Transverse colon (tissue), 4 donors: ENCODE data around the gene GSDMA. TPM values are rescaled to one million over a fixed set of nuclear protein-coding genes. Genes with fewer than 3 reads are reported as not detected.
A peak's percentile ranks its signal among the peaks of the same experiment; 100 is the strongest.

Experiments
- DNase-seq: peaks from one replicate; pipeline ENCODE4 v3.0.0-alpha.2; 2019
- H3K27ac ChIP-seq, 4 donors: fragments of 200-600 bp; sonication (generic); 2 replicates each; pipeline ENCODE4 v1.5.1; 2016 to 2018; ENCODE audit warnings: inconsistent platforms in 4 of 4
- H3K27me3 ChIP-seq: fragments of 200-600 bp; sonication (generic); 2 replicates; pipeline ENCODE4 v1.5.1; 2017; ENCODE audit warnings: inconsistent platforms
- H3K36me3 ChIP-seq, 4 donors: fragments of 200-600 bp; sonication (generic); 2 replicates each; pipeline ENCODE4 v1.5.1; 2017 to 2019; ENCODE audit warnings: inconsistent platforms in 4 of 4
- H3K4me1 ChIP-seq, 4 donors: fragments of 200-600 bp; sonication (generic); 2 replicates each; pipeline ENCODE4 v1.5.1; 2017 to 2020; ENCODE audit warnings: inconsistent platforms in 4 of 4
- H3K4me3 ChIP-seq, 4 donors: fragments of 200-600 bp; sonication (generic); 1 replicate in 1 of 4; 2 replicates in 3 of 4; pipeline versions ENCODE4 v1.5.1 to v1.6.1; 2017 to 2019; ENCODE audit warnings: inconsistent platforms in 4 of 4
- H3K9me3 ChIP-seq, 2 donors: fragments of 200-600 bp; sonication (generic); 2 replicates each; pipeline ENCODE4 v1.5.1; 2017 to 2019; ENCODE audit warnings: inconsistent platforms in 2 of 2
- CTCF ChIP-seq, 5 experiments: fragments of 200-600 bp in 3 of 5; fragments of 450-650 bp in 2 of 5; sonication (generic) in 3 of 5; IDR thresholded peaks; 1 replicate in 2 of 5; 2 replicates in 3 of 5; pipeline ENCODE4 v1.5.1; 2016 to 2017; ENCODE audit warnings: antibody characterized with exemption in 5 of 5, inconsistent platforms in 3 of 5, mild to moderate bottlenecking in 2 of 5, moderate library complexity in 1 of 5
- EP300 ChIP-seq: sonication (generic); formaldehyde crosslinking; IDR thresholded peaks from one replicate; pipeline ENCODE4 v1.6.1; 2017; ENCODE audit warnings: antibody characterized with exemption, low read depth
- POLR2A ChIP-seq: fragments of 450-650 bp; IDR thresholded peaks from one replicate; pipeline ENCODE4 v1.6.1; 2016; ENCODE audit warnings: antibody characterized with exemption, mild to moderate bottlenecking, moderate library complexity
- POLR2AphosphoS5 ChIP-seq, 3 donors: sonication (generic); formaldehyde crosslinking; IDR thresholded peaks; one replicate each; pipeline ENCODE4 v1.6.1; 2016; ENCODE audit warnings: antibody characterized with exemption in 3 of 3
- WGBS, 2 donors: methylation state at CpG; one replicate each; pipeline ENCODE4 v1.1.5; 2018; ENCODE audit warnings: low coverage in 1 of 2; 5-methylcytosine and 5-hydroxymethylcytosine counted together
- in situ Hi-C, 4 donors: fragments of 200-750 bp; cut with MboI; loops; one replicate each; pipeline versions ENCODE4 v1.15.0 to v1.15.1; 2017; ENCODE audit warnings: low sequenced_read_pairs in 3 of 4, low pct_ligation_motif_present in 1 of 4, low pct_unique_long_range_greater_than_20kb in 1 of 4
- intact Hi-C: fragments of 100-400 bp; cut with DNase I; formaldehyde crosslinking; loops from one replicate; pipeline ENCODE4 v1.15.1; 2023; ENCODE audit warnings: low total_unique reads
- total RNA-seq, 4 donors: library from RNA; depleted of rRNA; stranded (reverse); fragments of >200 nt; gene quantifications; one replicate each; pipeline ENCODE4 v1.1.0, GENCODE V29; 2016

Gene GSDMA
- total RNA-seq, 4 donors from 2014 or later, result 3.7 TPM; not detected in 3

DNA sequence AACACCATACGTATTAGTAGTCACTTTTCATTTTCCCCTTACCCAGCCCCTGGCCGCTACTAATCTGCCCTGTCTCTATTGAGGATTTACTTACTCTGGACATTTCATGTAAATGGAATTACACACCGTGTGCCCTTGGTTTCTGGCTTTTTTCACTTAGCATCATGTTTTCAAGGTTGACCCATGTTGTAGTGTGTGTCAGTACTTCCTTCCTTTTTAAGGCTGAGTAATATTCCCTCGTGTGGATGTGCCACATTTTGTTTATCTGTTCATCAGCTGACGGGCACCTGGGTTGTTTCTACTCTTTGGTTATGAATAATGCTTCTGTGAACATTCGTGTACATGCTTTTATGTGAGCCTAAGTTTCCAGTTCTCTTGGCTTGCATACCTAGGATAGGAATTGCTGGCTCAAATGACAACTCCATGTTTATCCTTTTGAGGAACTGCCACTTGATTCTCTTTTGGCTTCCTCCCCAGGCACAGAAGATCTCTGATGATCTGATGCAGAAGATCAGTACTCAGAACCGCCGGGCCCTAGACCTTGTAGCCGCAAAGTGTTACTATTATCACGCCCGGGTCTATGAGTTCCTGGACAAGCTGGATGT is 25.5 kb downstream of the GSDMA start:
- DNase-seq, result no peak
- no peaks in the 10 kb centered on the region for H3K27me3 ChIP-seq
- 78 to 85% methylated on average over 5 to 11 of the region's 11 CpGs for WGBS, 2 donors
- H3K9me3 ChIP-seq, result no peaks in the 10 kb centered on the region
- H3K4me1 ChIP-seq, result peaks cover 0 to under 1% (median 0%) of the 10 kb centered on the region in 4 donors
- H3K4me3 ChIP-seq, result no peak overlapping the region
- no peak for TF ChIP-seq POLR2AphosphoS5 (IDR thresholded peaks at IDR 0.05)
- no peak for TF ChIP-seq EP300
- no peak for TF ChIP-seq CTCF (IDR thresholded peaks at IDR 0.05)
- TF ChIP-seq POLR2A, result no peak
- no peak overlapping the region for H3K27ac ChIP-seq
- H3K36me3 ChIP-seq, result peaks cover 0 to 90% (median 46%) of the 10 kb centered on the region in 4 donors
- intact Hi-C loops, result no loop called here
- in situ Hi-C loops, result no loop called here

DNA sequence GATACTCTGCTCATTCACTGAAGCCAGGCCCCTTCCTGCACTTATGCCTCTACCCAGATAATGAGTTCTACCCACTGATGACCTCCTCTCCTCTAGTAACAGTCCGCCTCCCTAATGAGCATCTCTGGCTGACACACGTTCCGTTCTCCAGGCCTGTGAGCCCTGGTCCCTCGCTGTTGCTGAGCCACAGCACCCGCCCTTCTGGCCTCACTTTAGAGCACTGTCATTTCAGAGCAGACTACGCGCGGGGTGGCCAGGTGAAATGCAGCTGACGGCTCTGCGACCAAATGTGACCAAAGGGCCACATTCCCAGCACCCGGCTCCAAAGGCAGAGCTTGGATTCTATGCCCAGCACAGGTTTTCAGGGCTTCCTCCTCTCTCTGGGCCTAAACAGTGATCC is 31.6 kb downstream of the GSDMA start:
- H3K27ac ChIP-seq, result peak overlapping the region in 3 of 4 donors; percentile 42 to 53 (median 53)
- TF ChIP-seq CTCF (IDR thresholded peaks at IDR 0.05) (no peak), POLR2A (no peak), EP300 (no peak), POLR2AphosphoS5 (IDR thresholded peaks at IDR 0.05) (no peak)
- H3K4me3 ChIP-seq, result no peak overlapping the region
- peaks cover 0 to 72% (median 35%) of the 10 kb centered on the region in 4 donors for H3K36me3 ChIP-seq
- WGBS, 2 donors, result 84 to 97% methylated on average over 6 to 11 of the region's 11 CpGs
- DNase-seq, result no peak
- no peaks in the 10 kb centered on the region for H3K9me3 ChIP-seq
- H3K27me3 ChIP-seq, result no peaks in the 10 kb centered on the region
- peaks cover 0 to 4% (median 0%) of the 10 kb centered on the region in 4 donors for H3K4me1 ChIP-seq
- in situ Hi-C loops, result no loop called here
- intact Hi-C loops, result no loop called here

DNA sequence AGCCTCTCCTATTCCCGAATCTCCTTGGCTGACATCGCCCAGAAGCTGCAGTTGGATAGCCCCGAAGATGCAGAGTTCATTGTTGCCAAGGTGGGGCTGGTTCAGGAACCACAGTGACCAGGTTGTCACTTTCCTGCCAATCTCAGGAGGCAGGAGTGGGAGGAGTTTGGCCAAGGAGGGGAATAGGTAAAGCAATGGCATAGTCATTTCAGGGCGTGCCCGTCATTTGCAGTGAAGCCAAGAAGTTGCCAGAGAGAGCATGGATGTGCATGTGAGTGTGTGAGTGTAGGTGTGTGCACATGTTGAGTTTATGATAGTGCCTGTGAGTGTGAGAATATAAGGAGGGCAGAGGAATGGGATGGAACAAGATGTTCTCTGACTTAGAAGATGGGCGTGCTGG is 32.6 kb downstream of the GSDMA start:
- TF ChIP-seq POLR2AphosphoS5 (IDR thresholded peaks at IDR 0.05), result peak in 2 of 3 donors; percentile 43 to 51
- no peak for TF ChIP-seq EP300
- Histone ChIP-seq H3K4me1 (peaks cover 0 to 4% (median 0%) of the 10 kb centered on the region in 4 donors), H3K36me3 (peaks cover 0 to 62% (median 30%) of the 10 kb centered on the region in 4 donors), H3K9me3 (no peaks in the 10 kb centered on the region), H3K4me3 (no peak overlapping the region), H3K27ac (peak overlapping the region; percentile 41 to 53 (median 48)), H3K27me3 (no peaks in the 10 kb centered on the region)
- in situ Hi-C loops (no loop called here), intact Hi-C loops (no loop called here)
- peak; percentile 82 for DNase-seq
- WGBS, 2 donors, result 80% methylated on average over 6 of the region's 6 CpGs; no CpG with 5 or more reads in 1 of the 2 donors

DNA sequence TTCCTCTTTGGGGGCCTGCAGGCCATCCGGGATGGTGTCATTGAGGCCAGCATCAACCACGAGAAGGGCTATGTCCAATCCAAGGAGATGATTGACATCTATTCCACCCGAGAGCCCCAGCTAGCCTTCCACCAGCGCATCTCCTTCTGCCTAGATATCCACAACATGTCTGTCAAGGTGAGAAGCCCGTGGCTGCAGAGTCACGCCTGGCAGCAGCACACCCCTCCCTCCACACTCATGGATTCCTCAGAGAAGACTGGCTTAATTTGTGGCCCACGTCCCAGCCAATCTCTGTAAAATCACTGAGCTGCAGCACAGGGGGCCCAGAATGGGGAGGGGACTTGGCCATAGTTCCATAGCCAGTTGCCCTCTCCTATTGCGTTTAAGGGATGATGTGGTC is 33.4 kb downstream of the GSDMA start:
- Histone ChIP-seq H3K27ac (peak overlapping the region in 3 of 4 donors; percentile 7 to 41 (median 36)), H3K4me1 (peaks cover 0 to 4% (median 0%) of the 10 kb centered on the region in 4 donors), H3K27me3 (no peaks in the 10 kb centered on the region), H3K4me3 (no peak overlapping the region), H3K9me3 (no peaks in the 10 kb centered on the region), H3K36me3 (peaks cover 0 to 55% (median 26%) of the 10 kb centered on the region in 4 donors)
- intact Hi-C loops, result no loop called here
- in situ Hi-C loops, result no loop called here
- TF ChIP-seq CTCF (IDR thresholded peaks at IDR 0.05) (no peak), POLR2A (no peak), EP300 (no peak), POLR2AphosphoS5 (IDR thresholded peaks at IDR 0.05) (no peak)
- no peak for DNase-seq
- 83 to 87% methylated on average over 3 to 8 of the region's 8 CpGs for WGBS, 2 donors
